C4-2B (cell line): ENCODE results near the gene INTS13.

ENCODE experiments used
- ZFX ChIP-seq: fragments of 450-650 bp; IDR thresholded peaks from 2 replicates; pipeline ENCODE4 v1.6.1; 2017
- TF ChIP-seq, protein P1 (sequence below): fragments of 450-650 bp; conservative IDR thresholded peaks from 2 replicates; pipeline ENCODE4 v1.5.1; 2017; ENCODE audit warnings: mild to moderate bottlenecking

GRCh38 chr12:26906024-26906423 is 31.8 kb downstream of the INTS13 start:
- TF ChIP-seq, protein P1, sequence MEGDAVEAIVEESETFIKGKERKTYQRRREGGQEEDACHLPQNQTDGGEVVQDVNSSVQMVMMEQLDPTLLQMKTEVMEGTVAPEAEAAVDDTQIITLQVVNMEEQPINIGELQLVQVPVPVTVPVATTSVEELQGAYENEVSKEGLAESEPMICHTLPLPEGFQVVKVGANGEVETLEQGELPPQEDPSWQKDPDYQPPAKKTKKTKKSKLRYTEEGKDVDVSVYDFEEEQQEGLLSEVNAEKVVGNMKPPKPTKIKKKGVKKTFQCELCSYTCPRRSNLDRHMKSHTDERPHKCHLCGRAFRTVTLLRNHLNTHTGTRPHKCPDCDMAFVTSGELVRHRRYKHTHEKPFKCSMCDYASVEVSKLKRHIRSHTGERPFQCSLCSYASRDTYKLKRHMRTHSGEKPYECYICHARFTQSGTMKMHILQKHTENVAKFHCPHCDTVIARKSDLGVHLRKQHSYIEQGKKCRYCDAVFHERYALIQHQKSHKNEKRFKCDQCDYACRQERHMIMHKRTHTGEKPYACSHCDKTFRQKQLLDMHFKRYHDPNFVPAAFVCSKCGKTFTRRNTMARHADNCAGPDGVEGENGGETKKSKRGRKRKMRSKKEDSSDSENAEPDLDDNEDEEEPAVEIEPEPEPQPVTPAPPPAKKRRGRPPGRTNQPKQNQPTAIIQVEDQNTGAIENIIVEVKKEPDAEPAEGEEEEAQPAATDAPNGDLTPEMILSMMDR = no peak
- no peak for TF ChIP-seq ZFX
